Measurements from ENCODE around the gene MYBPC3. TPM values are rescaled to one million over a fixed set of nuclear protein-coding genes. Genes with fewer than 3 reads are reported as not detected.

MYBPC3 gene
- polyA plus RNA-seq, 4 donors, result 0.03 to 5.4 (median 0.04) TPM; not detected in 1

DNA sequence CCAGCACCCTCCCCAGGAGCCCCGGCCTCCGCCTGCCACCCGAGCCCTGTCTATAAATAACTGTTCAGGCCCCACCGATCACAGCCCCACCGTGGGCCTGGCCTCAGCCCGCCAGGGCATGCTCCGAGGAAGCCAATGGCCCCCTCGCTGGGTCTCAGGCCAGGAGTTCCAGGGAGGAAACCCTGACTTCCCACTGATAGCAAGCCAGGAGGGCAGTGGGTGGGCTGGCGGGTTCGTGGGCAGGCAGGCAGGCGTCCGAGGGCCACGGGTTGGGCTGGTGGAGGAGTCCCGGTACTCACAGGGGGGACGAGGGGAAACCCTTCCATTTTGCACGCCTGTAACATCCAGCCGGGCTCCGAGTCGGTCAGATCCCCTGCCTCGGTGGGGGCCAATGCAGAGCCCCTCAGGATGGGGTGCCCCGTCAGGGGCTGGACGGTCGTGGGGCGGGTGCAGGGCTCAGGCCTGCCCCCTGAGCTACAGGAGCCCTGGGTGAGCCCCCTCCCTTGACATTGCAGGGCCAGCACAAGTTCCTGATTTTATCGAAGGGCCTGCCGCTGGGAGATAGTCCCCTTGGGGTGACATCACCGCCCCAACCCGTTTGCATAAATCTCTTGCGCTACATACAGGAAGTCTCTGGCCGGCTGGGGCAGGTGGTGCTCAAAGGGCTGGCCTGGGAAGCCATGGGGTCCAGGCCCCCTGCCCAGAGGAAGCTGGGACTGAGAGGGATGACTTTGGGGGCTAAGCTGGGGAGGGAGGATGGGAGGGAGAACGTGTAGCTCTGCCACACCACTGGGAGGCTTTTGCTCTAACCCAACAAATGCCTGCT, 25.7 kb upstream of the MYBPC3 start, which contains the start of gene SPI1:
TSS of gene SPI1 (minus strand) at position 538 of the 826 bp plus-strand sequence. CDS start at position 344, 194 bp downstream.
- no peak for DNase-seq
- 67 to 83% (median 83%) methylated on average over 29 to 31 of the region's 31 CpGs for WGBS, 3 donors
- H3K27me3 ChIP-seq (ENCODE audit: control insufficient read depth in 3 of 3, insufficient read depth in 3 of 3, low read length in 3 of 3), result no peaks in the 10 kb centered on the region
- peak within 1 kb of the TSS in 2 of 3 donors; percentile 9 to 19 for H3K4me3 ChIP-seq (ENCODE audit: low read depth in 1 of 3, low read length in 3 of 3)
- FAIRE-seq, result no peak
- H3K9me3 ChIP-seq (ENCODE audit: control insufficient read depth in 2 of 2, insufficient read depth in 1 of 2, low read depth in 1 of 2, low read length in 1 of 2), result no peaks in the 10 kb centered on the region
- H3K36me3 ChIP-seq (ENCODE audit: control insufficient read depth in 3 of 3, insufficient read depth in 2 of 3, low read depth in 1 of 3, low read length in 3 of 3), result no peaks in the 10 kb centered on the region
- H3K4me1 ChIP-seq (ENCODE audit: control insufficient read depth in 3 of 3, insufficient read depth in 2 of 3, low read depth in 1 of 3, low read length in 2 of 3), result no peaks in the 10 kb centered on the region
- peak within 1 kb of the TSS in 1 of 3 donors; percentile 82 for H3K27ac ChIP-seq (ENCODE audit: low read depth in 1 of 3, low read length in 2 of 3)

DNA sequence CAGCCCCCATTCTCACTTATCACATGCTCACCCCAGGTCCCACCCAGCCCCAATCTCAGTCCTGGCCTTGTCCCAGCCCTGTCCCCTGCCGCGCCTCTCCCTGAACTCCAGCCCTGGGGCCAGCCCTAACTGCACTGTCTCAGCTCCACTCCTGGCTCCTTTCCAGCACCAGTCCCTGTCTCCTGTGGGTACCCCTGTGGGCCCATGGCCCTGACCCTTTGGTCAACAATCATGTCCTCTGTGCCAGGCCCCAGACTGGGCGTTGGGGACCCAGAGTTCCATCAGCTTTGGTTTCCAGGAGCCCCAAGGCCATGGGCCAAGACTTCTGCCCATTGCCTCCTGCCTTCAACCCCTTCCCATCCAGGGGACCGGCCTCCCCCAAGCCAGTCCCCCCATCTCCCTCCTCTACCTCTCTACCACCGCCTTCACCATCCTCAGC, 25.1 kb upstream of the MYBPC3 start:
- Histone ChIP-seq H3K4me1 (ENCODE audit: control insufficient read depth in 3 of 3, insufficient read depth in 2 of 3, low read depth in 1 of 3, low read length in 2 of 3) (no peaks in the 10 kb centered on the region), H3K27me3 (ENCODE audit: control insufficient read depth in 3 of 3, insufficient read depth in 3 of 3, low read length in 3 of 3) (no peaks in the 10 kb centered on the region), H3K27ac (ENCODE audit: low read depth in 1 of 3, low read length in 2 of 3) (peak overlapping the region in 1 of 3 donors; percentile 82), H3K4me3 (ENCODE audit: low read depth in 1 of 3, low read length in 3 of 3) (peak overlapping the region in 2 of 3 donors; percentile 9 to 19), H3K9me3 (ENCODE audit: control insufficient read depth in 2 of 2, insufficient read depth in 1 of 2, low read depth in 1 of 2, low read length in 1 of 2) (no peaks in the 10 kb centered on the region), H3K36me3 (ENCODE audit: control insufficient read depth in 3 of 3, insufficient read depth in 2 of 3, low read depth in 1 of 3, low read length in 3 of 3) (no peaks in the 10 kb centered on the region)
- no peak for FAIRE-seq
- WGBS, 3 donors, result 62 to 73% (median 68%) methylated on average over 5 of the region's 5 CpGs
- no peak for DNase-seq

DNA sequence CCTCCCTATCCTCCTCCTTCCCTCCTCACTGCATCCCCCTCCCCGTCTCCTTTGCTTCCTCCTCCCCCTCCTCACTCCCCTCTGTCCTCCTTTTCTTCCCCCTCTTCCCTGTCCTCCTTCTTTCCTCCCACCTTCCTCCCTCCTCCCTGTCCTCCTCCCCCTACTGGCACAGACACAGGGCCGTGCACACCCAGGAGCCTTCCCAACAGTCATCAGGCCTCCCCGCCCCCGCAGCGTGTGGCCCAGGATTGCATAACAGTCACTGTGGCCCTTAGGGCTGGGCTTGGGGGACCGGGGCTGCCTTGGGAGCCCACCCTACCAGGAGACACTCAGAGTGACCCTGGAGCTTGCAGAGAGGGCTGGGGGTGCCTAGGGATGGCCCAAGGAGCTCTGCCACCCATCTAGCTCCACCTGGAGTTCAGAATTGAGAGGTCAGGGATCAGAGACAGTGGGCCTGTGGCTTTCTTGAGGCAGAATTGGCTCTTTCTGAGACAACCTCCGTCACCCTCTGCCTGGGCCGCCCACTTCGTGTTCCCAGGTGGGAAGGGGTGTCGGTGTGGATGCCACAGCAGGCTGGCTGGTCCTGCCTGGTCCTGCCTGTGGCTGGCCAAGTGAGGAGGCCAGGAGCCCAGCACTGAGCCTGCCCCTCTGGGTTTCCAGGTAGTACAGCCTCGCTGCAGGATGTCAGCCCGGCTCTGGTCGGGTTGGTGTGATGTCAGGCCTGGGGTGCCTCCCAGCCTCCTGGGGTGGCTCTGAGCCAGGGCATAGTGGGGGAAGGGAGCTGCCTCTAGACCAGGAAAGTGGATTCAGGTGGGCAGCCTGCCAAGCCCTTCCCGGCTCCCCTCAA, 24.2 kb upstream of the MYBPC3 start:
- peak overlapping the region in 2 of 3 donors; percentile 3 to 11 for H3K4me3 ChIP-seq (ENCODE audit: low read depth in 1 of 3, low read length in 3 of 3)
- H3K4me1 ChIP-seq (ENCODE audit: control insufficient read depth in 3 of 3, insufficient read depth in 2 of 3, low read depth in 1 of 3, low read length in 2 of 3), result no peaks in the 10 kb centered on the region
- no peaks in the 10 kb centered on the region for H3K9me3 ChIP-seq (ENCODE audit: control insufficient read depth in 2 of 2, insufficient read depth in 1 of 2, low read depth in 1 of 2, low read length in 1 of 2)
- H3K36me3 ChIP-seq (ENCODE audit: control insufficient read depth in 3 of 3, insufficient read depth in 2 of 3, low read depth in 1 of 3, low read length in 3 of 3), result no peaks in the 10 kb centered on the region
- FAIRE-seq (no peak), DNase-seq (no peak)
- no peaks in the 10 kb centered on the region for H3K27me3 ChIP-seq (ENCODE audit: control insufficient read depth in 3 of 3, insufficient read depth in 3 of 3, low read length in 3 of 3)
- 42 to 57% (median 57%) methylated on average over 11 to 14 of the region's 14 CpGs for WGBS, 3 donors
- H3K27ac ChIP-seq (ENCODE audit: low read depth in 1 of 3, low read length in 2 of 3), result peak overlapping the region in 1 of 3 donors; percentile 82

DNA sequence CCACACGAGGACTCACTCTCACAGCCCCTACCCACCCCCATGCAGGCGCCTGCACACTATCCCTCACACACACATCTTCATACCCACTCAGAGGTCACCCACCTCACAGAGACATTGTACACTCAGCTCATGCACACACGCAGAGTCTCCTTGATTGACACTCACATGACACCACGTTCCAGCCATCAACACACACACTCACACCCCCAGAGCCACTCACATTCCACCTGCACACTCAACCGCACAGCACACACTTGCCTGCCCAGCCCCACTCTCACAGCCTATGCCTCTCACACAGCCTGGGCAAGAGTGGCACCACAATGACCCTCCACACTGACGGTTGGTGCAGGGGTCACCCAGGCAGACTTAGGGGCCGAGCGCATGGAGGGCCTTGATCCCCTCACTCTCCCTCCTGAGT, 23.6 kb upstream of the MYBPC3 start:
- no peaks in the 10 kb centered on the region for H3K36me3 ChIP-seq (ENCODE audit: control insufficient read depth in 3 of 3, insufficient read depth in 2 of 3, low read depth in 1 of 3, low read length in 3 of 3)
- DNase-seq (no peak), FAIRE-seq (no peak)
- H3K4me3 ChIP-seq (ENCODE audit: low read depth in 1 of 3, low read length in 3 of 3), result no peak overlapping the region
- H3K27ac ChIP-seq (ENCODE audit: low read depth in 1 of 3, low read length in 2 of 3), result no peak overlapping the region
- WGBS, 3 donors, result 78 to 86% (median 84%) methylated on average over 8 of the region's 8 CpGs
- no peaks in the 10 kb centered on the region for H3K27me3 ChIP-seq (ENCODE audit: control insufficient read depth in 3 of 3, insufficient read depth in 3 of 3, low read length in 3 of 3)
- no peaks in the 10 kb centered on the region for H3K9me3 ChIP-seq (ENCODE audit: control insufficient read depth in 2 of 2, insufficient read depth in 1 of 2, low read depth in 1 of 2, low read length in 1 of 2)
- no peaks in the 10 kb centered on the region for H3K4me1 ChIP-seq (ENCODE audit: control insufficient read depth in 3 of 3, insufficient read depth in 2 of 3, low read depth in 1 of 3, low read length in 2 of 3)

DNA sequence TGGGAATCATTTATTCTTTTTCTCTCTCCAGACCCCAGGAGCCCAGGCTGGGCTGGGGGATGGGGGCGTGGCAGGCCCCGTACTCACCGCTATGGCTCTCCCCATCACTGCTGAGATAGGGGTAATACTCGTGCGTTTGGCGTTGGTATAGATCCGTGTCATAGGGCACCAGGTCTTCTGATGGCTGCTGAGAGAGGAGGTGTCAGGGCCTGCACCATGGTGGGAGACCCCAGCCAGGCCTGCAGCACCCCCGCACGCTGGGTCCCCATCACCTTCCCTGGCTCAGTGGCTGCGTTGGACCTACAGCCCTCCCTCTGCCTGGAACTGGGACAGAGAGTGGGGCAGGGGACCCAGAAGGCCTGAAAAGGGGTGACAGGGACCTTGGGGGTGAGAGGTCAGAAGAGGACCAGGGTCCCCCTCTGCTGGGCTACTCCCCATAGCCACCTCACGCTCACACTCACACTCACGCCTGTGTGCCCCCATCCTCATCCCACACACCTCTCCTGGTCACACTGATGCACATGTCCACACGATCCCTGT, 23.1 kb upstream of the MYBPC3 start:
- no peaks in the 10 kb centered on the region for H3K4me1 ChIP-seq (ENCODE audit: control insufficient read depth in 3 of 3, insufficient read depth in 2 of 3, low read depth in 1 of 3, low read length in 2 of 3)
- DNase-seq (no peak), FAIRE-seq (no peak)
- H3K27ac ChIP-seq (ENCODE audit: low read depth in 1 of 3, low read length in 2 of 3), result no peak overlapping the region
- H3K9me3 ChIP-seq (ENCODE audit: control insufficient read depth in 2 of 2, insufficient read depth in 1 of 2, low read depth in 1 of 2, low read length in 1 of 2), result no peaks in the 10 kb centered on the region
- H3K27me3 ChIP-seq (ENCODE audit: control insufficient read depth in 3 of 3, insufficient read depth in 3 of 3, low read length in 3 of 3), result no peaks in the 10 kb centered on the region
- H3K36me3 ChIP-seq (ENCODE audit: control insufficient read depth in 3 of 3, insufficient read depth in 2 of 3, low read depth in 1 of 3, low read length in 3 of 3), result no peaks in the 10 kb centered on the region
- no peak overlapping the region for H3K4me3 ChIP-seq (ENCODE audit: low read depth in 1 of 3, low read length in 3 of 3)
- 84 to 90% (median 89%) methylated on average over 11 to 13 of the region's 13 CpGs for WGBS, 3 donors

DNA sequence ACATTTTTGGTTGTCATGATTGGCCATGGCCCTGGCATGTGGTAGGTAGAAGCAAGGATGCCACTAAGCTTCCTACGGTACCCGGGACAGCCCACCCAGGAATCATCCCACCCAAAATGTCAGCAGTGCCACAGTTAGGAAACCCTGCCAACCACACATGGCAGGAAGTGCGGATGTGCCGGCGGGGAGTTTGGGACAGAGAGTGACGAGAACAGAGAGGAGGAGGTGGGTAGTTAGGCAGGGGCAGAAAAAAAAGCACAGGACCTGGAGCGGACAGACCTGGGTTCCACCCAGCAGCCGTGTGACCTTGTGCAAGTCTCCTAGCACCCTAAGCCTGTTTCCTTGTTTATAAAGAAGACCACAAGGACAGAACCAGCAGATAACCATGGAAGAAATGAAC, 22.5 kb upstream of the MYBPC3 start:
- no peak overlapping the region for H3K4me3 ChIP-seq (ENCODE audit: low read depth in 1 of 3, low read length in 3 of 3)
- FAIRE-seq (no peak), DNase-seq (no peak)
- no peaks in the 10 kb centered on the region for H3K36me3 ChIP-seq (ENCODE audit: control insufficient read depth in 3 of 3, insufficient read depth in 2 of 3, low read depth in 1 of 3, low read length in 3 of 3)
- H3K27me3 ChIP-seq (ENCODE audit: control insufficient read depth in 3 of 3, insufficient read depth in 3 of 3, low read length in 3 of 3), result no peaks in the 10 kb centered on the region
- H3K9me3 ChIP-seq (ENCODE audit: control insufficient read depth in 2 of 2, insufficient read depth in 1 of 2, low read depth in 1 of 2, low read length in 1 of 2), result no peaks in the 10 kb centered on the region
- H3K4me1 ChIP-seq (ENCODE audit: control insufficient read depth in 3 of 3, insufficient read depth in 2 of 3, low read depth in 1 of 3, low read length in 2 of 3), result no peaks in the 10 kb centered on the region
- no peak overlapping the region for H3K27ac ChIP-seq (ENCODE audit: low read depth in 1 of 3, low read length in 2 of 3)
- 79 to 87% (median 84%) methylated on average over 8 of the region's 8 CpGs for WGBS, 3 donors

DNA sequence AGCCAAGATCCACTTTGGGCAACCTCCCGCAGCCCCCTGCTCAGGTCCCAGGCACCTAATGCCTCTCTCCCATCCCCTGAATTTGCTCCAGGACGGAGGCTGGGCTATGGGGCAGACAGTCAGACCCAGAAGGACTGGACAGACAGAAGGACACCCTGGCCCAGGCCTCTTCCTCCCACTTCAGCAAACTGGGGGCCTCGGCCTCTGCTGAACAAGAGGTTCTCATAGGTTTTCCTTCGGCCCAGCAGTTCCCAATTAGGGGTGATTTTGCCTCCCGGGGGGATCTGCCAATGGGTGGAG, 22.2 kb upstream of the MYBPC3 start:
- WGBS, 3 donors, result 67 to 88% (median 84%) methylated on average over 5 of the region's 5 CpGs
- Histone ChIP-seq H3K4me3 (ENCODE audit: low read depth in 1 of 3, low read length in 3 of 3) (no peak overlapping the region), H3K36me3 (ENCODE audit: control insufficient read depth in 3 of 3, insufficient read depth in 2 of 3, low read depth in 1 of 3, low read length in 3 of 3) (no peaks in the 10 kb centered on the region), H3K4me1 (ENCODE audit: control insufficient read depth in 3 of 3, insufficient read depth in 2 of 3, low read depth in 1 of 3, low read length in 2 of 3) (no peaks in the 10 kb centered on the region), H3K27me3 (ENCODE audit: control insufficient read depth in 3 of 3, insufficient read depth in 3 of 3, low read length in 3 of 3) (no peaks in the 10 kb centered on the region), H3K9me3 (ENCODE audit: control insufficient read depth in 2 of 2, insufficient read depth in 1 of 2, low read depth in 1 of 2, low read length in 1 of 2) (no peaks in the 10 kb centered on the region), H3K27ac (ENCODE audit: low read depth in 1 of 3, low read length in 2 of 3) (no peak overlapping the region)
- DNase-seq (no peak), FAIRE-seq (no peak)

DNA sequence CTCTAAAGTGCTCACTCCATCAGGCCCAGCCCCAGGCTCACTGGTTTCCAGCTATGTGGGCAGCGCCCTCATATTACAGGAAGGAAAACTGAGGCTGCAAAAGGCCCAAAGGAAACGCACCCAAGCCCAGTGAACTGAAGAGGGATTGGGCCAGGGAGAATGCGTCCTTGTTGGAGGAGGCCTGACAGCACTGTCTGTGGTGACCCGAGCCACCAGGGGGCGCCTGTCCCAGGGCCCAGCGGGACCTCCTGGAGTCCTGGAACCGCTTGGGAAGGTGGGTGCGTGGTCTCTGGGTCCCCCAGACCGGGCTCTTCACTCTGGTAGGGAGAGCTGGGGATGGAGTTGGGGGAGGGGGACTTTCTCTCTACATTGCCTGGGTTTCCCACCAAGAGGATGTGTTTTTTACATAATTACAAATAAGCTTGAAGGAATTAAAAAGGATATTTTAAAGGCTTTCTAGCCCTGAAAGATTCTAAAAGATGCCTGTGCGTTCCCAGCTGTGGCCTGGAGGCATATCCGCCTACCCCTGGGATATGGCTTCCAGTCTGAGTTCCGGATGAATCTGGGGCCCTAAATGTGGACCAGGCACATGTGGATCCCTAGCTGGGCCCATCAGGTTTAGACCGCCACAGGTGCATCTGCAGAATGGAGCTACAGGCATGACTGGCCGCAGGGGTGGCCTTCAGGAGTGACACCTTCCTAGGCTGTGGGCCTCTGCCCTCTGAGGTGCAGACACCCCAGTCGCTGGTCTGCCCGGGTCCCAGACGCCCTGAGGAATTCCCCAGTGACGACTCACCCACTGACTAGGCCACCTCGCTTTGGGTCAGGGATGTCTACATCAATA, 21.6 kb upstream of the MYBPC3 start:
- peak; percentile 71 to 82 for DNase-seq
- no peak for FAIRE-seq
- WGBS, 3 donors, result 37 to 41% (median 40%) methylated on average over 19 of the region's 19 CpGs
- H3K27ac ChIP-seq (ENCODE audit: low read depth in 1 of 3, low read length in 2 of 3), result no peak overlapping the region
- no peak overlapping the region for H3K4me3 ChIP-seq (ENCODE audit: low read depth in 1 of 3, low read length in 3 of 3)
- no peaks in the 10 kb centered on the region for H3K27me3 ChIP-seq (ENCODE audit: control insufficient read depth in 3 of 3, insufficient read depth in 3 of 3, low read length in 3 of 3)
- H3K9me3 ChIP-seq (ENCODE audit: control insufficient read depth in 2 of 2, insufficient read depth in 1 of 2, low read depth in 1 of 2, low read length in 1 of 2), result no peaks in the 10 kb centered on the region
- H3K4me1 ChIP-seq (ENCODE audit: control insufficient read depth in 3 of 3, insufficient read depth in 2 of 3, low read depth in 1 of 3, low read length in 2 of 3), result no peaks in the 10 kb centered on the region
- no peaks in the 10 kb centered on the region for H3K36me3 ChIP-seq (ENCODE audit: control insufficient read depth in 3 of 3, insufficient read depth in 2 of 3, low read depth in 1 of 3, low read length in 3 of 3)

All from small intestine (tissue), 7 donors.